ENCODE measurements around the gene OAT.

- TF ChIP-seq, protein P1, sequence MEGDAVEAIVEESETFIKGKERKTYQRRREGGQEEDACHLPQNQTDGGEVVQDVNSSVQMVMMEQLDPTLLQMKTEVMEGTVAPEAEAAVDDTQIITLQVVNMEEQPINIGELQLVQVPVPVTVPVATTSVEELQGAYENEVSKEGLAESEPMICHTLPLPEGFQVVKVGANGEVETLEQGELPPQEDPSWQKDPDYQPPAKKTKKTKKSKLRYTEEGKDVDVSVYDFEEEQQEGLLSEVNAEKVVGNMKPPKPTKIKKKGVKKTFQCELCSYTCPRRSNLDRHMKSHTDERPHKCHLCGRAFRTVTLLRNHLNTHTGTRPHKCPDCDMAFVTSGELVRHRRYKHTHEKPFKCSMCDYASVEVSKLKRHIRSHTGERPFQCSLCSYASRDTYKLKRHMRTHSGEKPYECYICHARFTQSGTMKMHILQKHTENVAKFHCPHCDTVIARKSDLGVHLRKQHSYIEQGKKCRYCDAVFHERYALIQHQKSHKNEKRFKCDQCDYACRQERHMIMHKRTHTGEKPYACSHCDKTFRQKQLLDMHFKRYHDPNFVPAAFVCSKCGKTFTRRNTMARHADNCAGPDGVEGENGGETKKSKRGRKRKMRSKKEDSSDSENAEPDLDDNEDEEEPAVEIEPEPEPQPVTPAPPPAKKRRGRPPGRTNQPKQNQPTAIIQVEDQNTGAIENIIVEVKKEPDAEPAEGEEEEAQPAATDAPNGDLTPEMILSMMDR (IDR thresholded peaks at IDR 0.05): no peak
- no peak for TF ChIP-seq POLR2A (IDR thresholded peaks at IDR 0.05)
Observed at GRCh38 chr10:124381011-124381611, 37.6 kb downstream of the OAT start.

All from testis (tissue), 2 donors.